GM10248 (cell line): Measurements from ENCODE around the gene FAM76A.
"Not testable (repeated sequence)": the region's sequence is repeated elsewhere in the genome, so short reads cannot be mapped to it uniquely, and the experiment has no call there.

Source experiments
- CTCF ChIA-PET: fragments of 300-600 bp; sonication (Branson Sonifier 250); formaldehyde crosslinking; extraction: SDS; loops from one replicate; lab custom pipeline; 2021; ENCODE audit warnings: antibody characterized with exemption; lab: Yijun Ruan, JAX
- POLR2A ChIA-PET: fragments of 350-650 bp; sonication (Branson Sonifier 250); formaldehyde crosslinking; extraction: SDS; loops from one replicate; lab custom pipeline; 2020; ENCODE audit warnings: antibody characterized with exemption; lab: Yijun Ruan, JAX
- DNase-seq: peaks from one replicate; pipeline ENCODE4 v3.0.0; 2012; ENCODE audit errors: extremely low spot score
- CTCF ChIP-seq: IDR thresholded peaks from 2 replicates; pipeline ENCODE4 v1.5.1; 2012; ENCODE audit warnings: mild to moderate bottlenecking, low read depth; ENCODE audit errors: extremely low read depth, missing control alignments, control extremely low read depth

FAM76A gene

GRCh38 chr1:27806758-27807157, 81.0 kb downstream of the FAM76A start:
- CTCF ChIA-PET: interaction anchor here (1.0 kb wide), 1 partner anchor 8 kb away, joined by 3 read pairs; no protein-coding TSS in a partner anchor
- POLR2A ChIA-PET: no interaction called here
- DNase-seq: no peak
- TF ChIP-seq CTCF: no peak

GRCh38 chr1:27807385-27807784, 81.6 kb downstream of the FAM76A start:
- no peak for DNase-seq
- TF ChIP-seq CTCF: no peak
- POLR2A ChIA-PET: no interaction called here
- CTCF ChIA-PET: no interaction called here

- CTCF ChIA-PET, DNase-seq, POLR2A ChIA-PET: not testable (repeated sequence)
These were observed 82.4 kb downstream of the FAM76A start for GRCh38 chr1:27808131-27808530.

DNA sequence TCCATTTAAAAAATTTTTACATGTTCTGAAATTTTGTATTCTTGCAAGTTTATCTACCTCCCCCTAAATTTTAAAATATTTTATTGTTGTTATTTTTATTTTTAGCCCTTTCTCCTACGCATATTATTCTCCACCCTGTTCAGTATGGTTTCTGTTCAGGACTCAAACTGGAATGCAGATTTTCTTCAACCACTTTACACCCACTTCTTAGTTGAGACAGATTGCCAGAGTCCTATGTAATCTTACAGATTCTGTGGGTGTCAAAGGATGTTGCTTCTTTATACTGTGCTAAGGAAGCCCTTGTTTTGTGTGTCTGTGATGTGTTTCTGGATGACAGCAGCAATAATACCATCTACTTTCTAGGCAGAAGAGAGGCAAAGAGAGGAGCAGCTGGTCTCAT, 84.1 kb downstream of the FAM76A start:
- ChIA-PET CTCF (interaction anchor here (1.1 to 1.2 kb wide), 3 partner anchors 9 to 48 kb away, joined by 3 to 4 read pairs (median 3); no protein-coding TSS in a partner anchor), POLR2A (no interaction called here)
- no peak for DNase-seq
- no peak for TF ChIP-seq CTCF

DNA sequence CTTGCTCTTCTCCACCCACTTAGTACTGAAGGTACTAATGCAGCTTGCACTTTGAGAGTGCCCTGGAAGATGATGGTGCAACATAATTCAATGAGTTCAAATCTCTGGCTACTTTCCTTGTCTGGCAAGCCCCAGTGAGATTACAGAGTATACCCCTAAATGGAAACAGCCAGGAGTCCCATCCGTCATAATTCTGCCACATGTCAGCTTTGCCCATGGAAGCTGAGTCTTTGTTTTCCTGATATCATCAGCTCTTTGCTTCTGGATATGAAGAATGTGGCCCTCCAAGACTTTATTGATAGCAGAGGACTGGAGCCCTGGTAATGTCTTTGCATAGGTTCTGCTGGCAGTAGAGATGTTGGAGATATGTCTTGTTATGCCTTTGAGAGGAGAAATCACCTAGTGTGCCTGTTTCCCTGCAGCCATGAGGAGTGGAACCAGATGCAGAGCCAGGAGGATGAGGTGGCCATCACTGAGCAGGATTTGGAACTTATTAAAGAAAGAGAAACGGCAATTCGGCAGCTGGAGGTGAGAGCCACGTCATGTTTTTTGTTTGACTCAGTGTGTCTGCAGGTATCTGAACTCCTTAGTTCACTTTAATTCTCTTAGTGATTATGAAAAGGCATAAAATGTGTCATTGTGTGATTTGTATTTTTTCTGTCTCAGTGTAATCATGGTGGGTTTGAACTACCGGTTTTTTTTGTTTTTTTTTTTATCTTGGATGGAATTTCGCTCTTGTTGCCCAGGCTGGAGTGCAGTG, 86.2 kb downstream of the FAM76A start:
- DNase-seq: no peak
- ChIA-PET CTCF (no interaction called here), POLR2A (no interaction called here)
- no peak for TF ChIP-seq CTCF
